Right ventricle myocardium inferior (tissue), 1 donor: Measurements from ENCODE around the gene GSTA3. TPM values are rescaled to one million over a fixed set of nuclear protein-coding genes. Genes with fewer than 3 reads are reported as not detected.
"Not testable (repeated sequence)": the region's sequence is repeated elsewhere in the genome, so short reads cannot be mapped to it uniquely, and the experiment has no call there.

Source experiments
- ATAC-seq: fragments of 200-7000 bp; cut with Tn5 transposase; one replicate; pipeline ENCODE4 v1.9.1; 2020; ENCODE audit warnings: mild to moderate bottlenecking, moderate library complexity
- DNase-seq: peaks from one replicate; pipeline ENCODE4 v3.0.0; 2021; ENCODE audit errors: missing footprints
- intact Hi-C: fragments of 100-400 bp; cut with DNase I; formaldehyde crosslinking; loops from one replicate; pipeline ENCODE4 v1.11.0; 2022
- long read RNA-seq: library from polyadenylated mRNA; unstranded; transcript quantifications from one replicate; pipeline ENCODE4 v2.0.0, GENCODE V29; 2021
- total RNA-seq: library from RNA; stranded (reverse); fragmentation: NEBNext Ultra II Directional; extraction: Animal tissue kit (Norgen Biotek cat#: 25700); gene quantifications from one replicate; pipeline ENCODE4 v1.2.1, GENCODE V29; 2021
- donor health status: DM: no; HTN: yes; CAD: no; lungs with severe emphysema.

Gene GSTA3
- total RNA-seq = not detected
- long read RNA-seq = 0 reads

GRCh38 chr6:52909531-52909930, at the start of gene GSTA3:
GSTA3 (minus strand) TSS chr6:52909698; CDS start chr6:52905834, 3,864 bp downstream.
- ATAC-seq = no peak

DNA sequence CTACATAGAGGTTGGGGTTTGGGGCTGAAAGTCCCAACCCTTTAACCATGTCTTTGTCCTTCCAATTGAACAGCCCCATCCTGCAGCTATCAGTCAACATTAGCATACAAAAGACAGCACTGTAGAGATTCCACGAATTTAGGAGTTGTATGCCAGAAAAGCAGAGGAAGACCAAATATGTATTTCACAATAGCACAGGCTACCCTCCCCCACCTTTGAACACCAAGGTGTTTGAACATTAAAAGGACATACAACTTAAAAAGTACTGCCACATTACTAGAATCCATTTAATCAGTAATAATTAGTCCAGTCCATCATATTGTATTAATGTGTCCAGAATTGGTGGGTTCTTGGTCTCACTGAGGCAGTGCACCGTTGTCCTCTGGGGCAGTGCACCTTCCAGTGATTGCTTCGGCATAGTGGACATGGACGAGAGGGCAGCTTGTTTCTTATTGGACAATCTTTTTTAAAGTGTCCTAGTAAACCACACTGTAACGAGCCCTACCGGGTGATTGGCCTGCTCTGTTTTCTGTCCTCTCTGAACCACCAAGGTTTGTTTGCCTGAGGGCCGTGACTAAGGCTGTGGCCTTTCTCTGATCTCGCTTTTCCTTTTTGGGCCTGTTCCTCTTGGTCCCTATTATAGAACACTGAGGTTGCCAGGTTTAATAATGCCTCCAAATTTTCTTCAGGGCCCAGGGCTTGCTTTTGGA, 49.2 kb upstream of the GSTA3 start:
- ATAC-seq (no peak), DNase-seq (no peak)
- intact Hi-C loops = no loop called here

More at GRCh38 chr6:52909531-52909930, at the start of gene GSTA3:
- no peak for DNase-seq
- intact Hi-C loops = no loop called here

DNA sequence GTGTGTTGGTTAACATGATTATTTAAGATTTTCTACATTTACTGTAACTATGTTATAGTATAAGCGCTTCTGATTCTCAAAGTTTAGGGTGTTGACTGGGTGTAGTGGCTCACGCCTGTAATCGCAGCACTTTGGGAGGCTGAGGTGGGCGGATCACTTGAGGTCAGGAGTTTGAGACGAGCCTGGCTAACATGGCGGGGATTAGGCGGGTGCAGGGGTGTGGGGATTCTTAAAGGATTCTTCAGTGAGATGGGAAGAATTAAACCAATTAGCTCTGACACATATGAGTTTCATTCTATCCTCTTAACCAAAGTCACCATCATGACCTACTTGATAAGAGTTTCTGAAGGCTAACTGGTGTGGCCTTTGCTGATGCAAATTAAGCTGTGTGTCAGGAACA, 46.4 kb upstream of the GSTA3 start:
- ATAC-seq (no peak), DNase-seq (no peak)
- intact Hi-C loops = no loop called here

DNA sequence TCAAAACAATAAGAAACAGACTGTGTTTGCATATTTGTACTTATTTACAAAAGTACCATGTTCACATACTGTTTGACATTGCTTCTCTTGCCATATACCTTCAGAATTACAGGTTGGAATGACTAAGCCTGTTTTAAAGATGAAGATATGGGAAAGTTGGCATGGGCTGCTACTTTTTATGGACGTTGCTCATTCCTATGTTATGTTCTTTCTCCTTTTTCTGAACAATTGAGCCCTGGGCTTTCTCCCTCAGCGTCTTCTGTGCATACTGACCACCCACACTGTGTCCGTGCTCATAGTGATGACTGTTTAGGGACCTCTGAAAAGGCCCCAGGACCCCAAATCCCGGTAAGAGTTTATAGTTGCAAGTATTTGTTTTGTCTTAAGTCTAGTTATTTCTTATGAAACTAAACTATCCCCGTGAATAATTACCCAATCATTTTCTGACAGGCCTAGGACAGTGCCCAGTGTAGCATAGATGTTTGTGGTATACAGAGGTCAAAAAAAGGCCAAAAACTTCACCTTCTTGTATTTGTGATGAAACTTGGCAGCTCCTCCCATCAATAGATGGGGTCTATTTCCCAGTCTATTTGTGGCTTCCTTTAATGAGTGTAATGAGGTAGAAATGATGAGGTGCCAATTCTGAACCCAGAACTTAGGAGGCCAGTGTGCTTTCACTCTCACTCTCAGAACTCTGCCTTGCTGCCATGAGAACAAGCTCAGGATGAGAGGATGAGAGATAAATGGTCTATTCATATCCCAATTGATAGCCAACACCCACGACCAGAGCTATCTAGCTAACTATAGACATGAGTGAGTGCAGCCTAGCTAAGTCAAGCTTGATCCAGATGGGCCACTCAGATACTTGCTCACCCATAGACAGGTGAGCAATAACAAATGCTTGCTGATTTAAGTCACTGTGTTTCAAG, 44.7 kb upstream of the GSTA3 start:
- intact Hi-C loops = no loop called here
- DNase-seq = no peak
- ATAC-seq = no peak

DNA sequence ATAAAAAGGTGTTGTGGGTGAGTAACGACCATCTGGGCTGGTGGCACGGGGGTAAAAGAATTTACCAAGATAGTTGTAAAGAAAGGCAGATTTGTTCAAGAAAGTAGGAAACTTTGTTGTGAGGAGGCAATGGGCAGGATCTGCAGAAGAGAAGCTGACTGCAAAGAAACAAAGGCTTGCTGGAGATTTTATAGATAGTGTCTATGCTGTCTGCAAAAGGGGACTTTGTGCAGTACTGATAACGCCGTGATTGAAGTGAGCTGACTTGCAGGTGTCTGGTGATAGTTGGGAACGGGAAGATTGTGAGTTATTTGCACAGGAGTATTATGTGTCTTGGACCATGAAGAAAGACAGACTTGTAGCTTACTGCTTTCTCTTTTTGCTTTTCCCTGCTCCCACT, 36.8 kb upstream of the GSTA3 start:
- ATAC-seq = no peak
- intact Hi-C loops = no loop called here
- DNase-seq = no peak

- intact Hi-C loops, DNase-seq, ATAC-seq: not testable (repeated sequence)
These were observed 33.3 kb upstream of the GSTA3 start for GRCh38 chr6:52942821-52943220.

GRCh38 chr6:52942221-52942620, 32.7 kb upstream of the GSTA3 start:
- intact Hi-C loops = no loop called here
- no peak for DNase-seq

GRCh38 chr6:52937908-52938307, 28.4 kb upstream of the GSTA3 start:
- ATAC-seq (no peak), DNase-seq (no peak)
- intact Hi-C loops = no loop called here

More at GRCh38 chr6:52942221-52942620, 32.7 kb upstream of the GSTA3 start:
- no peak for ATAC-seq

DNA sequence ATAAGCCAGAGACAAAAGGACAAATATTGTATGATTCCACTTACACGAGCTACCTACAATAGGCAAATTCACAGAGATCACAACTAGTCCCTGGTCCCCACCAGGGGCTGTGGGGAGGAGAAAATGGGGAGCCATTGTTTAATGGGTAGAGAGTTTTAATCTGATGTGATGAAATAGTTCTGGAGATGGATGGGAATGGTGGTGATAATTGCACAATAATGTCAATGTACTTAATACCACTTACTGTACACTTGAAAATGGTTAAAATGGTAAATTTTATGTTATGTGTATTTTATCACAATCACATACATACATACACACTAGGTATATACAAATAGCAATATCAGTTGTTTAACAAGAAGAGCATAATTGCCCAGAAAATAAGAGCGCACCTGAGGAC, 24.3 kb upstream of the GSTA3 start:
- ATAC-seq = no peak
- intact Hi-C loops = no loop called here
- no peak for DNase-seq

DNA sequence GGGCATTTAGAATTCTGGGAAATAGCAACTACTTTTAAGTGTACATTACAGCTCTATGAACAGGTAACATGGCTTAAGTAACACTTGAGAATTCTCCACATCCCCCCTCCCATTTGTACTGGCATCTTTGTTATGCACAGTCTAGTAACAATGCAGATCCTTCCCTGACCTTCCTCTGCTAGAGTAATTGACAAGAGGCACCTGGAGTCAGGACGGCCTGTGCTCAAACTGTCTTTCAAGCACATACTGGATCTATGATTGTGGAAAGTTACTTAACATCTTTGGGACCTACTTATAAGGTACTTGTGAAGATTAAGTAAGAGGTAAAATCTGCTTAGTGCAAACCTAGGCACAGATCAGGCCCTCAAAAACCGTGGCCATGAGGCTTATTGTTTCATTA, 21.9 kb upstream of the GSTA3 start:
- DNase-seq (no peak), ATAC-seq (no peak)
- intact Hi-C loops = no loop called here

DNA sequence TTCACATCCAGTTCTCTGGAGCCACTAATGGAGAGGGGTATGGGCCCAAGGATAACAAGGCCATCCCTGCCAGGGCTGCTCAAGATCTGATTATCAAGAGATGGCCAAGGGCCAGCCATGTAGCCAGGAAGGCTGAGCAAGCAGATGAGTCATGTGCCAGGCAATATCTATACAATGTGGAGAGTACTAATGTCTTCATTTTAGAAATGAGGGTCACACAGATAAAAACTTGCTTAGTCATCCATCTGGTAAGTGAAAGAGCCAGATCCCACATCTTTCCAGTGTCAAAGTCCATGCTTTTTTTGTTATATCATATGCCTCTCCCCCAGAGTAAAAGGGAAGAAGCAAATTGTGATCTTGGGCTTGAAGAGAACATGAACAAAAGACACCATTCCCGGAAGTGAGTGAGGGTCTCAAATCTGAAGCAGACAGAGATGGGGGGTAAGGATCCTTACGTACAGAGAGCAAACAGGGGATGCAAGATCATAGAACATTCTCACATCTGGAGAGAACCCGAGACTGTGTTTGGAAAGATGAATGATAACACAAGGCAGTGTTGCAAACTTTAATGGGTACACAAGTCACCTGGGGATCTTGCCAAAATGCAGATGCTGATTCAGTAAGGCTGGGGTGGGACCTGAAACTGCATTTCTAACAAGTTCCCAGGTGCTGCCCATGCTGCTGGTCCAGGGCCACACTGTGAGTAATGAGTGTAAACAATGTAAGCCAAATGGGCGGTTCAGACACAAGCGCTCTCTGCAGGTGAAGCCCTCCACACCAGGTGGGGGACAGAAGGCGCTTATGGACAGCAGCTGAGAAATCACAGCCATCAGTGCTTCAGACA, 20.0 kb upstream of the GSTA3 start:
- intact Hi-C loops = no loop called here
- no peak for DNase-seq
- ATAC-seq = no peak

DNA sequence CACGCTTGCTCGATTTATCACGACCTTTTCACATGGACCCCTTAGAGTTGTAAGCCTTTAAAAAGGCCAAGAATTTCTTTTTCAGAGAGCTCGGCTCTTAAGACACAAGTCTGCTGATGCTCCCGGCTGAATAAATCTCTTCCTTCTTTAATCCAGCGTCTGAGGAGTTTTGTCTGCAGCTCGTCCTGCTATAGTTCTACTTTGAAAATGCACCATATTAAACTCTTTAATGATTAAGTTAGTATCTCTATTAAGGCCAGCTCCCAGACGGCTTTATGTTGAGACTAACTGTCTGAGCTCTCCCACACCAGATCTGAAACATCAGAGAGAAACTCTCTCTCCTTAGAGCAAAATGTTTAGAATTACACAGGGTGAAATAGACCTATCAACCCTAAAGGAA, 18.0 kb upstream of the GSTA3 start:
- DNase-seq (no peak), ATAC-seq (no peak)
- intact Hi-C loops = no loop called here

GRCh38 chr6:52925919-52926792, 16.7 kb upstream of the GSTA3 start:
- intact Hi-C loops = no loop called here
- ATAC-seq = no peak
- no peak for DNase-seq

DNA sequence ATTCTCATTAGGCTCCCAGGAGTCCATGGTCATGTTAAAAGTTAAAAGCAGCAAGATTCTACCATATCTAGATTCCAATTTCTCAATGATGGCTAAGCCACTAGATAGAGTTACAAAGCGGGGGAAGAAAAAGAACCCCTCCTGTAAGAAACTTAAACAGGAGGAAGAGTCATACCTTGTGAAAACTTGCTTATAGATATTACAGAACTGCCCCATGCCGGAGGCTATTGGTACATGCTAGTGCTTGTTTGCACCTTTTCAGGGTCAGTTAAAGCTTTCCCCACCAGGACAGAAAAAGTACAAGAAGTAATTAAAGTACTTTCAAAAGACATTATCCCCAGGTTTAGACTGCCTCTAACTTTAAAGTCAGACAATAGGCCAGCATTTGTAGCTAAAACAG, 15.5 kb upstream of the GSTA3 start:
- no peak for ATAC-seq
- DNase-seq = no peak
- intact Hi-C loops = no loop called here

DNA sequence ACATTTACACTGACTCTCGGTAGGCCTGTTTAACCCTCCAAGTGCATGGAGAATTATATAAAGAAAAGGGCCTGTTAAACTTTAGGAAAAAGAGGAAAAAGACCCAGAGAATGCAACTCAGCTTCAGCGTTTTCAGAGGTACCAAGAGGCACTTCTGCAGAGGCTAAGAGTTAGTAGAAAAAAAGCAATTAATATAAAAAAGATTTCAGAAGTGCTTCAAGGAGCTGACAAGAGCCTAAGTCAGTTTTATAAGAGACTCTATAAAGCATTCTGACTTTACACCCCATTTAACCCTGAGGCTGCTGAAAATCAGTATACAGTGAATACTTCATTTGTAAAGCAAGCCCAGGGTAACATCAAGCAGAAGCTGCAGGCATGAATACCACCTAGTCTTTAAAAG, 14.2 kb upstream of the GSTA3 start:
- ATAC-seq, DNase-seq, intact Hi-C loops: not testable (repeated sequence)

- no peak for DNase-seq
- no peak for ATAC-seq
- intact Hi-C loops = no loop called here
These were observed 12.7 kb upstream of the GSTA3 start for GRCh38 chr6:52922161-52922560.

DNA sequence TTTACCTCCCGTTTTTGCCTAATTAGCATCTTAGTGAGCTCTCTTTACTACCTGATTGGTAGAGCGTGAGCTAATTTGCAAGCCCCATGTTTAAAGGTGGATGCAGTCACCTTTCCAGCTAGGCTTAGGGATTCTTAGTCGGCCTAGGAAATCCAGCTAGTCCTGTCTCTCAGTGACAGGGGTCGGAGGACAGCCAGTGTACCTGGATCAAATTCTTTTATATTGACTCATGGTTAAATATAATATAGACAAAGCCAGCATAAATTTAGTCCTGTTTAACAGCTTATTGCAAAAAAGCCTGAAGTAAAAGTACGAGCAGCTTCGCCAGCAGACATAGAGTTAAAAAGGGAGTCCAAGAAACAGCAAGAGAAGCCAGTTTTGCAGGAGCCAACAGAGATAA, 12.2 kb upstream of the GSTA3 start:
- ATAC-seq = no peak
- DNase-seq = no peak
- intact Hi-C loops = no loop called here

DNA sequence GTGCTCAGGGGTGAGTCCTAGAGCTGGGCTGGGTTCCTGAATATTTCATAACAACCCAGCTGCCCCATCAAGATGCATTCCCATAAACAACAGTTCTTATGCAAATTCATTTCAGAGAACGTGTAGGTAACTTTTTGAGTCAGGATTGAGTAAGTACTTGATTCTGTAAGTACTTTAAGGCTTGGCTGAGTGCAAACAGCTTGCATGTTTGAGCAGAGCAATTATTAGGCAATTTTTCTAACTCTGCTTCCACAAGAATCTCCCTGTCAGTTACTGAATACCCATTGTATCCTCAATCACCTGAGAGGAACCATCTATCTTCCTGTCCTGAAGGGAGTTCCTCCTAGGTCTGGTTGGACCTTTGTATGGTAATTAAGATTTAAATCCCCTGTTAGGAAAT, 10.0 kb upstream of the GSTA3 start:
- intact Hi-C loops, ATAC-seq, DNase-seq: not testable (repeated sequence)
